HG03175 (cell line): ENCODE results near the gene TGFA.
"Not testable (repeated sequence)": the region's sequence is repeated elsewhere in the genome, so short reads cannot be mapped to it uniquely, and the experiment has no call there.

Source experiments
- ATAC-seq: cut with Tn5 transposase; IDR thresholded peaks from one replicate; pipeline ENCODE4 v1.9.1; 2021; ENCODE audit warnings: mild to moderate bottlenecking, moderate library complexity; ENCODE audit not compliant: unreplicated experiment

TGFA gene

GRCh38 chr2:70467237-70467636 is 86.4 kb downstream of the TGFA start:
- ATAC-seq = no peak

GRCh38 chr2:70466647-70467046 is 87.0 kb downstream of the TGFA start:
- not testable (repeated sequence) for ATAC-seq

- ATAC-seq = no peak
Observed at GRCh38 chr2:70463997-70464396, 89.6 kb downstream of the TGFA start.

- ATAC-seq = no peak
Observed at GRCh38 chr2:70463581-70463980, 90.0 kb downstream of the TGFA start.

- no peak for ATAC-seq
Observed at GRCh38 chr2:70461981-70462876, 91.4 kb downstream of the TGFA start.

GRCh38 chr2:70461414-70461813 is 92.2 kb downstream of the TGFA start:
- no peak for ATAC-seq

GRCh38 chr2:70460333-70460732 is 93.3 kb downstream of the TGFA start:
- no peak for ATAC-seq

GRCh38 chr2:70458661-70459060 is 95.0 kb downstream of the TGFA start:
- ATAC-seq = no peak

GRCh38 chr2:70456585-70457495 is 96.8 kb downstream of the TGFA start:
- no peak for ATAC-seq

- no peak for ATAC-seq
Observed at GRCh38 chr2:70454936-70455544, 98.6 kb downstream of the TGFA start.

GRCh38 chr2:70450641-70451250 is 102.9 kb downstream of the TGFA start:
- ATAC-seq = no peak

- ATAC-seq = no peak
Observed at GRCh38 chr2:70448041-70448440, 105.6 kb downstream of the TGFA start.

GRCh38 chr2:70443726-70444125 is 109.9 kb downstream of the TGFA start:
- ATAC-seq = no peak

- no peak for ATAC-seq
Observed at GRCh38 chr2:70443078-70443465, 110.6 kb downstream of the TGFA start.

GRCh38 chr2:70442301-70443077 is 111.1 kb downstream of the TGFA start:
- no peak for ATAC-seq

- ATAC-seq = no peak
Observed at GRCh38 chr2:70440621-70441020, 113.0 kb downstream of the TGFA start.

GRCh38 chr2:70435138-70435537 is 118.5 kb downstream of the TGFA start:
- no peak for ATAC-seq

- no peak for ATAC-seq
Observed at GRCh38 chr2:70433315-70433714, 120.3 kb downstream of the TGFA start.

- no peak for ATAC-seq
Observed at GRCh38 chr2:70431716-70432347, 121.8 kb downstream of the TGFA start.

GRCh38 chr2:70426341-70426740 is 127.3 kb downstream of the TGFA start:
- no peak for ATAC-seq
